RWPE1 (cell line): ENCODE measurements around the gene WWOX.
"Not testable (repeated sequence)": the region's sequence is repeated elsewhere in the genome, so short reads cannot be mapped to it uniquely, and the experiment has no call there.

ENCODE experiments used
- CTCF ChIA-PET: fragments of 350-600 bp; sonication (Branson Sonifier 250); formaldehyde crosslinking; extraction: SDS; loops from one replicate; lab custom pipeline; 2021; lab: Yijun Ruan, JAX
- POLR2A ChIA-PET: fragments of 400-600 bp; formaldehyde crosslinking; extraction: SDS; loops from one replicate; lab custom pipeline; 2020; ENCODE audit warnings: antibody characterized with exemption; ENCODE audit not compliant: low non-redundant PET; lab: Yijun Ruan, JAX
- DNase-seq: peaks from one replicate; pipeline ENCODE4 v3.0.0; 2012; ENCODE audit warnings: low spot score
- H3K27ac ChIP-seq: fragments of 450-650 bp; 2 replicates; pipeline ENCODE4 v1.5.1; 2017
- CTCF ChIP-seq: fragments of 450-650 bp; conservative IDR thresholded peaks from 2 replicates; pipeline ENCODE4 v1.5.1; 2017; ENCODE audit warnings: low read depth, mild to moderate bottlenecking

Gene WWOX

DNA sequence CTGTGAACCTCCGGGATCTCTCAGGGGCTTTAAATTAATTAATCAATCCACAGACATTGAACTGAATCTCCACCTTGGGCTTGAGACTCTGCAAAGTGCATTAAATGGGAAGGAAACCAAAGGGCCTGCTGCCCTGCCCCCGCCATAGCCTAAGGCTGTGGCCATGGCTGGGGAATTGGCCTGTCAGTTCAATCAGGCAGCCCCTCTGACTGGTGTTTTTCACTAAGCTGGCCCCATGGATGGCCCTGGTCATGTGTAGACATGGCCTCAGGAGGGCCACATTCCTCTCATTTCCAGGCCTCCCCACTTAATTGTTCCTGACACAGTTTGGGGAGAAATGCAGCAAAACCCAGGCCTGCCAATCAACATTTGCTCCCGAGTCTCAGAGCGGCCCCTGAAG, 499.8 kb downstream of the WWOX start:
- CTCF ChIA-PET: interaction anchor here (0.7 kb wide), 1 partner anchor 171 kb away, joined by 3 read pairs; no protein-coding TSS in a partner anchor
- POLR2A ChIA-PET: no interaction called here
- no peak for DNase-seq
- TF ChIP-seq CTCF: no peak
- H3K27ac ChIP-seq: no peak overlapping the region

DNA sequence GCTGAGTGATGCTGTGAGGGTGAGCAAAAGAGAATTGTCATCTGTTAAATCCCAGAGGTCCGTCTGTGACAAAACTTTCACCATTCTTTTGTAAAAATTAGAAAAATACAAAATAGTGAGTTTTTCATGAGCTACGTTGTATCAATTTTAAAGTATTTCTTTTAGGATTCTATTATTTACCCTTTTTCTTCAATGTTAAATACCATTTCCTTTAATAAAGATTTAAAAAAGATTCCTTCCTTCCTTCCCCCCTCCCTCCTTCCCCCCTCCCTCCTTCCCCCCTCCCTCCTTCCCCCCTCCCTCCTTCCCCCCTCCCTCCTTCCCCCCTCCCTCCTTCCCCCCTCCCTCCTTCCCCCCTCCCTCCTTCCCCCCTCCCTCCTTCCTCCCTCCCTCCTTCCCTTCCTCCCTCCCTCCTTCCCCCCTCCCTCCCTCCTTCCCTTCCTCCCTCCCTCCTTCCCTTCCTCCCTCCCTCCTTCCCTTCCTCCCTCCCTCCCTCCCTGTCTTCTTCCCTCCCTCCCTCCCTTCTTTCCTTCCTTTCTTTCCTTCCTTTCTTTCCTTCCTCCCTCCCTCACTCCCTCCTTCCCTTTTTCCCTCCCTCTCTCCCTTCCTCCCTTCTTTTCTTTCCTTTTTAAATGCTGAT, 505.1 kb downstream of the WWOX start:
- POLR2A ChIA-PET: interaction anchor here (0.6 kb wide), 1 partner anchor 62 kb away, joined by 5 read pairs; no protein-coding TSS in a partner anchor
- H3K27ac ChIP-seq, CTCF ChIA-PET, DNase-seq: not testable (repeated sequence)

GRCh38 chr16:78605548-78606101, 506.2 kb downstream of the WWOX start:
- POLR2A ChIA-PET: interaction anchor here (0.6 kb wide), 1 partner anchor 64 kb away, joined by 5 read pairs; no protein-coding TSS in a partner anchor
- TF ChIP-seq CTCF: no peak
- no peak overlapping the region for H3K27ac ChIP-seq
- CTCF ChIA-PET: no interaction called here
- no peak for DNase-seq

DNA sequence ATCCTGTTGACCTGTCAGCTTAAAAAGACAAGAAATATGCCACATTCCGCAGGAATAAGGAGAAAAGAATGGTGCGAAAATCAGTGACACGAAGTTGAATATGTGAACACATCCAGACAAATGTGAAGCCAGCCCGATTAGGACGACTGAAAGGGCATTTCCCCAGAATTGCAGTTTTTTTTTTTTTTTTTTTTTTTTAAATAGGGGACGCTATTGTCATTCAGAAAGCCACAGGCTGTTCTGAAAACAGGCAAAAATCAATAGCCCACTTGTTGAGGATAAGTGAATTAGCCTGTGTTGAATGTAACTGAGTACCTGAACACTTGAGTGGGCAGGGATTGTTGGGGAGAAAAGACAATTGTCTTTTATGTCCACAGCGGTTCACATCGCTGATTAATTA, 507.1 kb downstream of the WWOX start:
- no peak for TF ChIP-seq CTCF
- CTCF ChIA-PET: no interaction called here
- no peak for DNase-seq
- POLR2A ChIA-PET: no interaction called here
- H3K27ac ChIP-seq: no peak overlapping the region

DNA sequence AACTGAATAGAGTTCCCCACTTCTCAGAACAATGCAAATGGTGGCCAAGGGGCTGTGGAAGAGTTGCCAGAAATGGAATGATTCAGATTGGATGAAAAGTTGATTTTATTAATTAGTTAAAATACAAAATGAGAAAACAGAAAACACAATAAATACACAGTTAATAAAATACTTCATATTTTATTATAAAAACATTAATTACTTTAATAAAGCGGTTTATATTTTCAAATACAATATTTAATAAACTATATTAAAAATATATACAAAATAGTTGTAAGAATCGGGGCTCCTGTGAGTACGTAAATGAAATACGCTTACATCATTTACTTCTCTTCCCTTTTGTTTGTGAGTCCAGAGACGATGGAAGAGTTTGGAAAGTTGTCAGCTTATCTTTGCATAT, 507.6 kb downstream of the WWOX start:
- no peak overlapping the region for H3K27ac ChIP-seq
- TF ChIP-seq CTCF: no peak
- DNase-seq: no peak
- POLR2A ChIA-PET: no interaction called here
- CTCF ChIA-PET: interaction anchor here (0.8 kb wide), 1 partner anchor 18 kb away, joined by 3 read pairs; no protein-coding TSS in a partner anchor

- POLR2A ChIA-PET: no interaction called here
- CTCF ChIA-PET: interaction anchor here (0.8 kb wide), 1 partner anchor 18 kb away, joined by 3 read pairs; no protein-coding TSS in a partner anchor
- TF ChIP-seq CTCF: no peak
- DNase-seq: peak; percentile 6
- no peak overlapping the region for H3K27ac ChIP-seq
Observed at GRCh38 chr16:78607465-78607864, 508.0 kb downstream of the WWOX start.

- TF ChIP-seq CTCF: no peak
- CTCF ChIA-PET: no interaction called here
Observed at GRCh38 chr16:78608305-78608776, 508.9 kb downstream of the WWOX start.

More at GRCh38 chr16:78608305-78608776, 508.9 kb downstream of the WWOX start:
- H3K27ac ChIP-seq: no peak overlapping the region
- DNase-seq: no peak
- POLR2A ChIA-PET: no interaction called here
